ENCODE results near the gene GRHL1. TPM values are rescaled to one million over a fixed set of nuclear protein-coding genes. Genes with fewer than 3 reads are reported as not detected.
"Not testable (repeated sequence)": the region's sequence is repeated elsewhere in the genome, so short reads cannot be mapped to it uniquely, and the experiment has no call there.

Gene GRHL1
- total RNA-seq, 2 experiments from 2014 or later: 0.25 to 0.43 TPM

- Mint-ChIP-seq H3K4me1 (no peaks in the 10 kb centered on the region), H3K9me3 (no peaks in the 10 kb centered on the region), H3K27ac (no peak overlapping the region), H3K4me3 (no peak overlapping the region), H3K36me3 (no peaks in the 10 kb centered on the region), H3K27me3 (peaks cover 19% of the 10 kb centered on the region)
- DNase-seq (no peak), ATAC-seq (ENCODE audit: low read depth) (no peak)
- POLR2A ChIA-PET: no interaction called here
Measured at GRCh38 chr2:10007921-10008808, 56.7 kb downstream of the GRHL1 start.

- Mint-ChIP-seq H3K4me3 (no peak overlapping the region), H3K27me3 (peaks cover 19% of the 10 kb centered on the region), H3K4me1 (no peaks in the 10 kb centered on the region), H3K27ac (no peak overlapping the region), H3K9me3 (no peaks in the 10 kb centered on the region), H3K36me3 (no peaks in the 10 kb centered on the region)
- DNase-seq: no peak
- no peak for ATAC-seq (ENCODE audit: low read depth)
- POLR2A ChIA-PET: no interaction called here
Measured at GRCh38 chr2:10008809-10009176, 57.3 kb downstream of the GRHL1 start.

- DNase-seq: no peak
- Mint-ChIP-seq H3K36me3 (no peaks in the 10 kb centered on the region), H3K27me3 (peaks cover 19% of the 10 kb centered on the region), H3K4me1 (no peaks in the 10 kb centered on the region), H3K27ac (no peak overlapping the region), H3K9me3 (no peaks in the 10 kb centered on the region), H3K4me3 (no peak overlapping the region)
- POLR2A ChIA-PET: no interaction called here
- ATAC-seq (ENCODE audit: low read depth): no peak
Measured at GRCh38 chr2:10009271-10009810, 57.8 kb downstream of the GRHL1 start.

DNA sequence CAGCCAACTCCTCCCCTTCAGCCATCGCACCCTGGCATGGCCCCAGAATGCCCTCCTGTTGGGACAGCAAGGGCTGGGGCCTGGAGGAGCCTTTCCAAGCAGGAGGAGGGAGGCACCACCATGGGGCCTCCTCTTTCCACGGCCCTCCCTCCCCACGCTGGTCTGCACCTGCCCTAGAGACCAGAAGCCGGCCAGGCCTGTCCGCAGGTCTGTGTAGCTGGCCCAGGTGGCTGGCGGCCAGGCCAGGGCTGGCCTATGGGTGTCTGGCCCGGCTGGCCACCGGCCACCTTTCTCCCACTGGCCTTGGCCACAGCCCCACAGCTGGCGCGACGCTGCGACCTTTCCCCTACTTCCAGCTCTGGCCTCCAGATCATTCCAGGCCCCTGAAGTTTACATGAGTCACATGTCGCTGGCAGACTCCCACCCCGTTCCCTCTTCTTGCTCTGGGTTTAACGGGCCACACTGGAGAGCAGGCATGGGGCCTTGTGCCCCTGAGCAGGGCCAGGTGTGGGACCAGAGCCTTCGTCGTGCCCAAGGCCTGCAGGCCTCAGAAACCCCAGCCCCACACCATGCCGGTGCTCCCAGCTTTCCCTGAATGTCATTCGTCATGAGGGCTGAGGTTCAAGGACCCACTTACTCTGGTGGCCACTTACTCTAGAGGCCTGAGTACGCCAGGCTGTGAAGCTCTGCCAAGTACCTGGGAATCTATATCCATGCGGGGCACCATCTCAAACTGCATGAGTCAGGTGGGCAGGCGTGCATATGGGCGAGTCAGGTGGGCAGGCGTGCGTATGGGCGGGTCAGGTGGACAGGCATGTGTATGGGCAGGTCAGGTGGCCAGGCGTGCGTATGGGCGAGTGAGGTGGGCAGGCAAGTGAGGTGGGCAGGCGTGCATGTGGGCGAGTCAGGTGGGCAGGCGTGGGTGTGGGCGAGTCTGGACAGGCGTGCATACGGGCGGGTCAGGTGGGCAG is 58.6 kb downstream of the GRHL1 start:
- Mint-ChIP-seq H3K4me3 (no peak overlapping the region), H3K9me3 (no peaks in the 10 kb centered on the region), H3K4me1 (no peaks in the 10 kb centered on the region), H3K27me3 (peaks cover 19% of the 10 kb centered on the region), H3K27ac (no peak overlapping the region), H3K36me3 (no peaks in the 10 kb centered on the region)
- POLR2A ChIA-PET: no interaction called here
- ATAC-seq (ENCODE audit: low read depth) (no peak), DNase-seq (no peak)

- DNase-seq; H3K27ac Mint-ChIP-seq; ATAC-seq (ENCODE audit: low read depth); H3K9me3 Mint-ChIP-seq; H3K36me3 Mint-ChIP-seq; H3K4me1 Mint-ChIP-seq; H3K4me3 Mint-ChIP-seq; POLR2A ChIA-PET: not testable (repeated sequence)
- H3K27me3 Mint-ChIP-seq: peaks cover 10% of the 10 kb centered on the region
Measured at GRCh38 chr2:10010861-10011605, 59.5 kb downstream of the GRHL1 start.

- H3K4me1 Mint-ChIP-seq; POLR2A ChIA-PET; H3K4me3 Mint-ChIP-seq; H3K9me3 Mint-ChIP-seq; H3K36me3 Mint-ChIP-seq; ATAC-seq (ENCODE audit: low read depth); H3K27me3 Mint-ChIP-seq; H3K27ac Mint-ChIP-seq; DNase-seq: not testable (repeated sequence)
Measured at GRCh38 chr2:10011606-10012325, 60.3 kb downstream of the GRHL1 start.

DNA sequence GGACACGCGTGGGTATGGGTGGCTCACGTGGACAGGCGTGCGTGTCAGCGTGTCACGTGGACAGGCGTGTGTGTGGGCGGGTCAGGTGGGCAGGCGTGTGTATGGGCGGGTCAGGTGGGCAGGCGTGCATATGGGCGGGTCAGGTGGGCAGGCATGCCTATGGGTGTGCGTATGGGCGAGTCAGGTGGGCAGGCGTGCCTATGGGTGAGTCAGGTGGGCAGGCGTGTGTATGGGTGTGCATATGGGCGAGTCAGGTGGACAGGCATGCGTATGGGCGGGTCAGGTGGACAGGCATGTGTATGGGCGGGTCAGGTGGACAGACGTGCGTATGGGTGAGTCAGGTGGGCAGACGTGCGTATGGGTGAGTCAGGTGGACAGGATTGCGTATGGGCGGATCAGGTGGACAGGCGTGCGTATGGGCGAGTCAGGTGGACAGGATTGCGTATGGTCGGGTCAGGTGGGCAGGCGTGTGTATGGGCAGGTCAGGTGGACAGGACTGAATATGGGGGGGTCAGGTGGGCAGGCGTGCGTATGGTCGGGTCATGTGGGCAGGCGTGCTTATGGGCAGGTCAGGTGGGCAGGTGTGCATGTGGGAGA is 61.0 kb downstream of the GRHL1 start:
- ATAC-seq (ENCODE audit: low read depth); H3K4me3 Mint-ChIP-seq; H3K27me3 Mint-ChIP-seq; H3K9me3 Mint-ChIP-seq; POLR2A ChIA-PET; DNase-seq; H3K36me3 Mint-ChIP-seq; H3K4me1 Mint-ChIP-seq; H3K27ac Mint-ChIP-seq: not testable (repeated sequence)

DNA sequence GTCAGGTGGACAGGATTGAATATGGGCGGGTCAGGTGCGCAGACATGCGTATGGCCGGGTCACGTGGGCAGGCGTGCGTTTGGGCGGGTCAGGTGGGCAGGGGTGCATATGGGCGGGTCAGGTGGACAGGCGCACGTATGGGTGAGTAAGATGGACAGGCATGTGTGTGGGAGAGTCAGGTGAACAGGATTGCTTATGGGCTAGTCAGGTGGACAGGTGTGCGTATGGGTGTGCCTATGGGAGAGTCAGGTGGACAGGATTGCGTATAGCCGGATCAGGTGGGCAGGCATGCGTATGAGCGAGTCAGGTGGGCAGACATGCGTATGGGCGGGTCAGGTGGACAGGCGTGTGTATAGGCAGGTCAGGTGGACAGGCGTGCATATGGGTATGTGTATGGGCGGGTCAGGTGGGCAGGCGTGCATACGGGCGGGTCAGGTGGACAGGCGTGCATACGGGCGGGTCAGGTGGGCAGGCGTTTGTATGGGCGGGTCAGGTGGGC is 61.5 kb downstream of the GRHL1 start:
- Mint-ChIP-seq H3K27me3 (peaks cover 7% of the 10 kb centered on the region), H3K4me3 (no peak overlapping the region), H3K9me3 (no peaks in the 10 kb centered on the region), H3K27ac (no peak overlapping the region), H3K4me1 (no peaks in the 10 kb centered on the region), H3K36me3 (no peaks in the 10 kb centered on the region)
- DNase-seq (no peak), ATAC-seq (ENCODE audit: low read depth) (no peak)
- POLR2A ChIA-PET: no interaction called here

DNA sequence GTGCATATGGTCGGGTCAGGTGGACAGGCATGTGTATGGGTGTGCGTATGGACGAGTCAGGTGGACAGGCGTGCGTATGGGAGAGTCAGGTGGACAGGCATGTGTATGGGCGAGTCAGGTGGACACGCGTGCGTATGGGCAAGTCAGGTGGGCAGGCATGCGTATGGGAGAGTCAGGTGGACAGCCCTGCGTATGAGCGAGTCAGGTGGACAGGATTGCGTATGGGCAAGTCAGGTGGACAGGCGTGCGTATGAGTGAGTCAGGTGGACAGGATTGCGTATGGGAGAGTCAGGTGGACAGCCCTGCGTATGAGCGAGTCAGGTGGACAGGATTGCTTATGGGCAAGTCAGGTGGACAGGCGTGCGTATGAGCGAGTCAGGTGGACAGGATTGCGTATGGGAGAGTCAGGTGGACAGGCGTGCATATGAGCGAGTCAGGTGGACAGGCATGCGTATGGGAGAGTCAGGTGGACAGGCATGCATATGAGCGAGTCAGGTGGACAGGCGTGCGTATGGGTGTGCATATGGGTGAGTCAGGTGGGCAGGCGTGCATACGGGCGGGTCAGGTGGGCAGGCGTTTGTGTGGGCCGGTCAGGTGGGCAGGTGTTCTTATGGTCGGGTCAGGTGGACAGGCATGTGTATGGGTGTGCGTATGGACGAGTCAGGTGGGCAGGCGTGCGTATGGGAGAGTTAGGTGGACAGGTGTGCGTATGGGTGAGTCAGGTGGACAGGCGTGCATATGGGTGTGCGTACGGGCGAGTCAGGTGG is 62.3 kb downstream of the GRHL1 start:
- DNase-seq; ATAC-seq (ENCODE audit: low read depth); POLR2A ChIA-PET; H3K4me1 Mint-ChIP-seq; H3K27ac Mint-ChIP-seq; H3K36me3 Mint-ChIP-seq; H3K9me3 Mint-ChIP-seq; H3K4me3 Mint-ChIP-seq; H3K27me3 Mint-ChIP-seq: not testable (repeated sequence)

DNA sequence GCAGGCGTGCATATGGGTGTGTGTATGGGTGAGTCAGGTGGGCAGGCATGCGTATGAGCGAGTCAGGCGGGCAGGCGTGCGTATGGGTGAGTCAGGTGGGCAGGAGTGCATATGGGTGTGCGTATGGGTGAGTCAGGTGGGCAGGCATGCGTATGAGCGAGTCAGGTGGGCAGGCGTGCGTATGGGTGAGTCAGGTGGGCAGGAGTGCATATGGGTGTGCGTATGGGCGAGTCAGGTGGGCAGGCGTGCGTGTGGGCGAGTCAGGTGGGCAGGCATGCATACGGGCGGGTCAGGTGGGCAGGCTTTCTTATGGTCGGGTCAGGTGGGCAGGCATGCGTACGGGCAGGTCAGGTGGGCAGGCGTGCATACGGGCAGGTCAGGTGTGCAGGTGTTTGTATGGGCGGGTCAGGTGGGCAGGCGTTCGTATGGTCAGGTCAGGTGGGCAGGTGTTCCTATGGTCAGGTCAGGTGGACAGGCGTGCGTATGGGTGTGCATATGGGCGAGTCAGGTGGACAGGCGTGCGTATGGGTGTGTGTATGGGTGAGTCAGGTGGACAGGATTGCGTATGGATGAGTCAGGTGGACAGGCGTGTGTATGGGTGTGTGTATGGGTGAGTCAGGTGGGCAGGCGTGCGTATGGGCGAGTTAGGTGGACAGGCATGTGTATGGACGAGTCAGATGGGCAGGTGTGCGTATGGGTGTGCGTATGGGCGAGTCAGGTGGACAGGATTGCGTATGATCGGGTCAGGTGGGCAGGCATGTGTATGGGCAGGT is 63.1 kb downstream of the GRHL1 start:
- peaks cover 9% of the 10 kb centered on the region for H3K27me3 Mint-ChIP-seq

GRCh38 chr2:10015376-10015989 is 64.0 kb downstream of the GRHL1 start:
- H3K27me3 Mint-ChIP-seq; H3K4me1 Mint-ChIP-seq; H3K4me3 Mint-ChIP-seq; POLR2A ChIA-PET; ATAC-seq (ENCODE audit: low read depth); H3K36me3 Mint-ChIP-seq; H3K9me3 Mint-ChIP-seq; DNase-seq; H3K27ac Mint-ChIP-seq: not testable (repeated sequence)

More for the DNA sequence above, 63.1 kb downstream of the GRHL1 start:
- Mint-ChIP-seq H3K4me1 (no peaks in the 10 kb centered on the region), H3K36me3 (no peaks in the 10 kb centered on the region), H3K4me3 (no peak overlapping the region), H3K27ac (no peak overlapping the region), H3K9me3 (no peaks in the 10 kb centered on the region)
- ATAC-seq (ENCODE audit: low read depth): no peak
- POLR2A ChIA-PET: no interaction called here
- DNase-seq: no peak

All from activated naive CD8-positive, alpha-beta T cell treated with anti-CD3 and anti-CD28 coated beads, Interleukin-2, amount 10 ng/mL, durations not matched to agents 7 days and 5 days (primary cell).